Measurements from ENCODE around the gene C19orf73.
"Not testable (repeated sequence)": the region's sequence is repeated elsewhere in the genome, so short reads cannot be mapped to it uniquely, and the experiment has no call there.

The C19orf73 gene

GRCh38 chr19:49148784-49149651, 30.1 kb upstream of the C19orf73 start:
- peak; percentile 90 for DNase-seq

DNA sequence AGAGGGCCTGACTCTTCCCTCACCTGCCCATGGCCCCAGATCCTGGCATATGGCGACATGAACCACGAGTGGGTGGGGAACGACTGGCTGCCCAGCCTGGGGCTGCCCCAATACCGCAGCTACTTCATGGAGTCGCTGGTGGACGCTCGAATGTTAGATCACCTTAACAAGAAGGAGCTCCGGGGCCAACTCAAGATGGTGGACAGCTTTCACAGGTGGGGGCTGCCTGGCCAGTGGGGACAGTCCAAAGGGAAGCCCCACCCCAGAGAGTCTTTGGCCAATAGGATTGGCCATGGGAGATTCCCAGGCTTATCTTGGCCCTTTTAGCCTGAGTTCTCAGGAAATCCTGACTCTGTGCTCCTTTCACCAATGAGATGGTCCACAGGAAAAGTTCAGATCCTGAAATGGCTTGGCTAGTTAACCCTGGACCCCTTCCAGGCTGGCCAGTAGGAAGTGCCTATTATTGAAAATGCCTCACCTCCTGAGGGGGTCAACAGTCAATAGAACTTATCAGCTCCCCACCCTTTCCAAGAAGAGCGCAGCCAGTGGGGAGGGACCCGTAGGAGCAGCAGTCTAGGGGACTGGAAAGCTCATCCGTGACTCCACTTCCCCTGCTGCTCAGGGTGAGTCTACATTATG, 29.2 kb upstream of the C19orf73 start:
- DNase-seq: no peak

DNA sequence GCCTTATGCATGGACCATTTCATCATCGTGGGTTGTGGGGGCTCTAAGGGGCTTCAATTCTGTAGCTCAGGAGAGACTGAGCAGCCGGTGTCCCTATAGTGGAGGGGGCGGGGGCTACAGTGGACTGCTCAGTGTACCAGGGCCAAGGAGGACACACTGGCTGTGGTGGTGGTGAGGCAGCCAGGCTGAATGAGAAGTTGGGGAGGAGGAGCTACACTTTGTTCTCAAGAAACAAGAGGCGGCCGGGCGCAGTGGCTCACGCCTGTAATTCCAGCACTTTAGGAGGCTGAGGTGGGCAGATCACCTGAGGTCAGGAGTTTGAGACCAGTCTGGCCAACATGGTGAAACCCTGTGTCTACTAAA, 27.4 kb upstream of the C19orf73 start:
- not testable (repeated sequence) for DNase-seq

DNA sequence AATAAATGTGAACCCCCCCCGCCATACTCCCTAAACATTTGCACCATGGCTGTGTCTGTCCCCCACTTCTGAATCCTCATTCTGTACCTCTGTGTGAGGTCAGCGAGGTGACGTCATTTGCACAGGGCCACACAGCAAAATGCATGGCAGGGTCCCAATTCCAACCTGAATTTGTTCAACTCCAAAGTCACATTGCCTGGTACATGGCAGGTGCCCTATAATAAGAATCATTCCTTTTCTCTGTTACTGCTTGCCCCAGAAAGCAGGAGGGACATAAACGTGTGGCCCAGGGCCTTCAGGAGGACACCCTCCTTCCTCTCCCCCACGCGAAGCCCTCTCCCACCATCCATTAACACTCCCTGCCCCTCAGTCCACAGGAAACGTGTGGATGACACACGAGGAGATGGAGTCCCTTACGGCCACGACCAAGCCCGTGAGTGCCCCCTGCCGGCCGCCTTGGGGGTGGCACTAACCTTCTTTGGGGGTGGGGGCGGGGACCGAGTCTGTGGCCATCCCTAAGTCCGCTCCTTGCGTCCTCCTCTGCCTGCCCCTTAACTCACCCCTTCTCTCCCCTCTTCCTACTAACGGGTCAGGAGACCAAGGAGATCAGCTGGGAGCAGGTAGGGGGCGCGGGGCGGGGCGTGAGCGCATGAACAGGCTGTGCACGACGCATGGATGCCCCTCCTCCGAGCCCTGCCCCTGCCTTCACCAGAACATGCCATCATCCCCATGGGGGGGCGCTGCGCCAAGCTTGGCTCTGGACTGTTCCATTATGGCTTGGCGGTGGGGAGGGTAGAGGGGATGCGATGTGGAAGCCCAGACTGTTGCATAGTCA, 26.8 kb upstream of the C19orf73 start:
- peak; percentile 75 for DNase-seq

DNA sequence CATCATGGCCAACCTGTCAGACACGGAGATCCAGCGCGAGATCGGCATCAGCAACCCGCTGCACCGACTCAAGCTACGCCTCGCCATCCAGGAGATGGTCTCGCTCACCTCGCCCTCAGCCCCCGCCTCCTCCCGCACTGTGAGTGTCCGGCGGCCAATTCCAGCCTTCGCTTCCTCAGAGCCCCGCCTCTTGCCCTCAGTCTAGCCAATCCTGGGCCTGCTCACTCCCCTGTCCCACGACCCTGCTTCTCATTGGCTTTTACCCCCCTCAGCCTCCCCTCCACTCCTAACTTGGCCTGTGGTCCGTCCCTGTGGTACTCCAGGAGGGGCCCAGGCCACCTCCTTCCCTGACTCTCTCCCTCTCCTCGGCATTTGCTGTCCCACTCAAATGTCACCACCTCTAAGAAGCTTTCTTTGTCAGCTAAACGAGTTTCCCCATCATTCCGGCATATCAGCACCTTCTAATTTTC, 24.0 kb upstream of the C19orf73 start:
- DNase-seq: no peak

DNA sequence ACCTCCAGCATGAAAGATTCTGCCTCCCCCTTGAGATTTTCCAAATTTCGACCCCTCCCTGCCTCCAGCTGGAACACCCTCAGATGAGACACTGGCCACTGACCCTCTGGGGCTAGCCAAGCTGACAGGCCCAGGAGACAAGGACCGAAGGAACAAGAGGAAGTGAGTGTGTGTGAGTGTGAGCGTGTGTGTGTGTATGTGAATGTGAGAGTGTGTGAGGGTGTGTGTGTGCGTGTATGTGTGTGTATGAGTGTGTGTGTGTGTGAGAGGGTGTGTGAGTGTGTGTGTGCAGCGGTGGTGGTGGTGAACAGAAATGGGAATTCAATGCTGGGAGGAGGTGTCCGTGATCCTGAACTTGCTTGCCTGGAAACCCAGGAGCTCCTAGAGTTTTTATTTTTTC, 22.4 kb upstream of the C19orf73 start:
- peak; percentile 23 for DNase-seq

DNA sequence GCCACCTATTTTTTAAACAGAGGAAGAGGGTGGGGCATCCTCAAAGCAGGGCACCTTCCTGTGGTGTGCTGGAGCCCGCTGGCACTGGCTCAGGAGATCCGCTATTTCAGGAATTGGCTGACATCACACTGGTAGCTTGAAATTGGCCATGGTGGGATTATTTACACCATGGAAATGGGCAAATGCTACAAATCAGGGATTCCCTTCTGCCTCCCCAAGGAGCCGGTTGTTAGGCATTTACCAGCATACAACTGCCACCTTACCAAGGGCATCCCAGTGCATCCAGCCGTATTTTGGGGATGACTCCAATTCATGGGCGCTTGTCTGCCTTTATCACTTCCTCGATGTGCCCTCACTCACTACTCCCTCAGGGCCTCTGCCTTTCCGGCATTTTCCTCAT, 22.0 kb upstream of the C19orf73 start:
- no peak for DNase-seq

DNA sequence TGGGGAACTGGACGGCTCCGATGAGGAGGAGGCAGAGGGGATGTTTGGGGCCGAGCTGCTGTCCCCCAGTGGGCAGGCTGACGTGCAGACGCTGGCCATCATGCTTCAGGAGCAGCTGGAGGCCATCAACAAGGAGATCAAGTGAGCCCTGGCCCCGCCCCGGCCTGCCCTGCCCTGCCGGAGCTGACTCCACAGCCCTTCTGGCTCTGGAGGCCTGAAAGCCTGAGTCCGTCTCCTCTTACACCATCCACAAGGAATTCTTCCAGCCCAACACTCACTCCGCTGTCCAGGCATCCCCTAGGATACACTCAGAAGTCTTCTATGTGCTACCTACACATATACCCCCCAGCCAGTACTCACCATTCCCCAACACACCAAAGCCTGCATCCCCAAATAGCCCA, 17.8 kb upstream of the C19orf73 start:
- no peak for DNase-seq

- no peak for DNase-seq
Observed at GRCh38 chr19:49135686-49136085, 16.7 kb upstream of the C19orf73 start.

- DNase-seq: no peak
Observed at GRCh38 chr19:49133621-49134454, 14.9 kb upstream of the C19orf73 start.

DNA sequence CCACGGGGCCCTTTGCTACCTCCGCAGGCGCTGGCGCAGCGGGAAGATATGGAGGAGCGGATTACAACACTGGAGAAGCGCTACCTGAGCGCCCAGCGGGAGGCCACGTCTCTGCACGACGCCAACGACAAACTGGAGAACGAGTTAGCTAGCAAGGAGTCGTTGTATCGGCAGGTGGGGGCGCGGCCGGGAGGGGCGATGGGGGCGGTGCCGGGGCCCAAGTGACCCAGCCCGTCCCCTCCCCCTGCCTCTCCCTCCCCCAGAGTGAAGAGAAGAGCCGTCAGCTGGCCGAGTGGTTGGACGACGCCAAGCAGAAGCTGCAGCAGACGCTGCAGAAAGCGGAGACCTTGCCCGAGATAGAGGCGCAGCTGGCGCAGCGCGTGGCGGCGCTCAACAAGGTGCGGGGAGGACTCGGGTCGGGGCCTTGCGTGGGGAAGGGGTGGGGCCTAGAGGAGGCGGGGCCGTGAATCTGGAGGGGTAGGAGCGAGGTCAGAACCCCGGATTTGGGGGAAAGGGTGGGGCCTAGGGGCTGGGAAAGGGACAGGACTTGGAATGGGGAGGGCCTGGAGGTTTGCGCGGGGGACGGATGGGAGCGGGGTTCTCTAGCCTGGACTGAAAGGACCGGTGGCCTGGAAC, 14.1 kb upstream of the C19orf73 start:
- no peak for DNase-seq

DNA sequence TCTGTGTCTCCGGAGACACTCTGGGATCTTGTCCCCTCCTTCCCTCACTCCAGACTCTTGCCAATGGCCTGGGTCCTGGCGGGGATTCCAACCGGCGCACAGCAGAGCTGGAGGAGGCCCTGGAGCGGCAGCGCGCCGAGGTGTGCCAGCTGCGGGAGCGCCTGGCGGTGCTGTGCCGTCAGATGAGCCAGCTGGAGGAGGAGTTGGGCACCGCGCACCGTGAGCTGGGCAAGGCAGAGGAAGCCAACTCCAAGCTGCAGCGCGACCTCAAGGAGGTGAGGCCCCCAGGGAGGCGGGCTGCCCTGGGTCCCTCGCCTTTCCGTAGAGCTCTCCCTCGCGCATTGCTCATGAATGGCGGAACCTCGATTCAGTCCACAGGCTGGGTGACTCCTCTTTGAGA, 11.4 kb upstream of the C19orf73 start:
- DNase-seq: no peak

DNA sequence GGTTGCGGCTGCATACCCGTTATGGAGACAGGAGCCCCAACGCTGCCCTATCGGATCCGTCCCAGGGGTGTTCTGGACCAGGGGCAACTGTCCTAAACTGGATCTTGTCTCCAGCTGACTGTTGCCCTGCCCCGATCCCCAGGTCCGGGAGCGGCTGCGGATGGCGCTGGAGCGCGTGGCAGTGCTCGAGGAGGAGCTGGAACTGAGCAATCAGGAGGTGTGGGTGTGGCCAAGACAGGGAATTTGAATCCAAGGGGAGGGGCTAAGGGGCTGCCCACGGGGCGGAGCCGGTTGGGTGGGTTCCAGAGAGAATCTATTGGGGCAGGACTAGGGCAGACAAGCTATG, 10.3 kb upstream of the C19orf73 start:
- no peak for DNase-seq

GRCh38 chr19:49128545-49129237, 9.7 kb upstream of the C19orf73 start:
- DNase-seq: no peak

- peak; percentile 97 for DNase-seq
Observed at GRCh38 chr19:49127674-49128544, 9.0 kb upstream of the C19orf73 start.

DNA sequence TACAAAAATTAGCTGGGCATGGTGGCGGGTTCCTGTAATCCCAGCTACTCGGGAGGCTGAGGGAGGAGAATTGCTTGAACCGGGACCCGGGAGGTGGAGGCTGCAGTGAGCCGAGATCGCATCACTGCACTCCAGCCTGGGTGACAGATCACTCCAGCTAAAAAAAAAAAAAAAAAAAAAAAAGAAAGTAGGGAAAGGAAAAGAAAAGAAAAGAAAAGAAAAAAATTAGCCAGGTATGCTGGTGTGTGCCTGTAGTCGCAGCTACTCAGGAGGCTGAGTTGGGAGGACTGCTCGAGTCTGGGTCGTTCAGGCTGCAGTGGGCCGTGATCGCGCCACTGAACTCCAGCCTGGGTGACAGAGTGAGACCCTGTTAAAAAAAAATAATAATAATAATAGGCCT, 8.3 kb upstream of the C19orf73 start:
- DNase-seq: not testable (repeated sequence)

GRCh38 chr19:49126575-49126974, 7.6 kb upstream of the C19orf73 start:
- DNase-seq: no peak

GRCh38 chr19:49125025-49125731, 6.2 kb upstream of the C19orf73 start:
- no peak for DNase-seq

DNA sequence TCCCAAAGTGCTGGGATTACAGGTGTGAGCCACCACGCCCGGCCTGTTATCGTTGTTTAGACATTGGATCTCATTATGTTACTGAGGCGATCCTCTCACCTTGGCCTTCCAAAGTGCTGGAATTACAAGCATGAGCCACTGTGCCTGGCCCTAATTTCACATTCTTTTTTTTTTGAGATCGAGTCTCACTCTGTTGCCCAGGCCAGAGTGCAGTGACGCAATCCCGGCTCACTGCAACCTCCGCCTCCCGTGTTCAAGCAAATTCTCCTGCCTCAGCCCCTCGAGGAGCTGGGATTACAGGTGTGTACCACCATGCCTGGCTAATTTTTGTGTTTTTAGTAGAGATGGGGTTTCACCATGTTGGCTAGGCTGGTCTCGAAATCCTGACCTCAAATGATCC, 4.3 kb upstream of the C19orf73 start:
- DNase-seq: not testable (repeated sequence)

GRCh38 chr19:49121841-49122240, 2.9 kb upstream of the C19orf73 start:
- DNase-seq: peak; percentile 30

All from MV-4-11 (cell line).